ENCODE data around the gene RBPJL.

- TF ChIP-seq POLR2A (IDR thresholded peaks at IDR 0.05; ENCODE audit: low read length) (no peak), CTCF (IDR thresholded peaks at IDR 0.05) (no peak), RAD21 (conservative IDR thresholded peaks at IDR 0.05 in 1 of 2, IDR thresholded peaks at IDR 0.05 in 1 of 2) (no peak), ESRRA (IDR thresholded peaks at IDR 0.05; ENCODE audit: borderline replicate concordance, low read length) (no peak), CEBPB (IDR thresholded peaks at IDR 0.05) (no peak), FOSL2 (IDR thresholded peaks at IDR 0.05) (no peak), FOSL2 (CRISPR knock-in tag; IDR thresholded peaks at IDR 0.05) (no peak), USF2 (IDR thresholded peaks at IDR 0.05) (no peak), ZC3H11A (IDR thresholded peaks at IDR 0.05) (no peak), HMGXB4 (CRISPR knock-in tag; IDR thresholded peaks at IDR 0.05; ENCODE audit: borderline replicate concordance) (no peak), ZFP36 (IDR thresholded peaks at IDR 0.05; ENCODE audit: borderline replicate concordance, partially characterized antibody) (no peak)
Measured at GRCh38 chr20:45283551-45284057, 23.0 kb upstream of the RBPJL start.
